ENCODE measurements around the gene MAMLD1.

MAMLD1 gene, protein sequence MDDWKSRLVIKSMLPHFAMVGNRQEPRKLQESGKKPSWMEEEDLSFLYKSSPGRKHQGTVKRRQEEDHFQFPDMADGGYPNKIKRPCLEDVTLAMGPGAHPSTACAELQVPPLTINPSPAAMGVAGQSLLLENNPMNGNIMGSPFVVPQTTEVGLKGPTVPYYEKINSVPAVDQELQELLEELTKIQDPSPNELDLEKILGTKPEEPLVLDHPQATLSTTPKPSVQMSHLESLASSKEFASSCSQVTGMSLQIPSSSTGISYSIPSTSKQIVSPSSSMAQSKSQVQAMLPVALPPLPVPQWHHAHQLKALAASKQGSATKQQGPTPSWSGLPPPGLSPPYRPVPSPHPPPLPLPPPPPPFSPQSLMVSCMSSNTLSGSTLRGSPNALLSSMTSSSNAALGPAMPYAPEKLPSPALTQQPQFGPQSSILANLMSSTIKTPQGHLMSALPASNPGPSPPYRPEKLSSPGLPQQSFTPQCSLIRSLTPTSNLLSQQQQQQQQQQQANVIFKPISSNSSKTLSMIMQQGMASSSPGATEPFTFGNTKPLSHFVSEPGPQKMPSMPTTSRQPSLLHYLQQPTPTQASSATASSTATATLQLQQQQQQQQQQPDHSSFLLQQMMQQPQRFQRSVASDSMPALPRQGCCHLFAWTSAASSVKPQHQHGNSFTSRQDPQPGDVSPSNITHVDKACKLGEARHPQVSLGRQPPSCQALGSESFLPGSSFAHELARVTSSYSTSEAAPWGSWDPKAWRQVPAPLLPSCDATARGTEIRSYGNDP

GRCh38 chrX:150362599-150363481 lies at the start of gene MAMLD1:
MAMLD1 (plus strand) TSS chrX:150363317; CDS start chrX:150445517, 82,200 bp downstream.
- Mint-ChIP-seq H3K36me3 (no peaks in the 10 kb centered on the region), H3K27ac (peak within 1 kb of the TSS; percentile 10), H3K4me1 (peaks cover 25% of the 10 kb centered on the region), H3K27me3 (peaks cover 18% of the 10 kb centered on the region), H3K4me3 (peak within 1 kb of the TSS; percentile 85), H3K9me3 (no peaks in the 10 kb centered on the region)

GRCh38 chrX:150313514-150313913 lies 49.6 kb upstream of the MAMLD1 start:
- Mint-ChIP-seq H3K9me3 (no peaks in the 10 kb centered on the region), H3K4me3 (no peak overlapping the region), H3K36me3 (no peaks in the 10 kb centered on the region), H3K4me1 (no peaks in the 10 kb centered on the region), H3K27ac (no peak overlapping the region), H3K27me3 (no peaks in the 10 kb centered on the region)

DNA sequence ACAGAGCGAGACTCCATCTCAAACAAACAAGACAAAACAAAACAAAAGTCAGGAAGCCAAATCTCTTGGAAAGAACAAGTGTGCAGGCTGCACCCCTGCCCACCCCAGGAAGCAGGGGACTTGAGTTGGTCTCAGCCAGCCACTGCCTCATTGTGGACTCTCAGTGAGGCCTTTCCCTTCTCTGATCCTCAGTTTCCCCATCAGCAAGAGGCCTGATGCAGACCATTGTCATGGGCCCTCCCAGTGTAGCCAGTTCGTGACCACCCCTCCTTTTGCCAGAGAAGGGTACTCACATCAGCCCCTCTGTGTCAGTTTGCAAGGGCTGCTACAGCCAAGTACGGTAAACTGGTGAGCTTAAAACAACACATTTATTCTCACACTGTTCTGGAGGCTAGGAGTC lies 48.9 kb upstream of the MAMLD1 start:
- no peak overlapping the region for H3K4me3 Mint-ChIP-seq
- no peaks in the 10 kb centered on the region for H3K27me3 Mint-ChIP-seq

DNA sequence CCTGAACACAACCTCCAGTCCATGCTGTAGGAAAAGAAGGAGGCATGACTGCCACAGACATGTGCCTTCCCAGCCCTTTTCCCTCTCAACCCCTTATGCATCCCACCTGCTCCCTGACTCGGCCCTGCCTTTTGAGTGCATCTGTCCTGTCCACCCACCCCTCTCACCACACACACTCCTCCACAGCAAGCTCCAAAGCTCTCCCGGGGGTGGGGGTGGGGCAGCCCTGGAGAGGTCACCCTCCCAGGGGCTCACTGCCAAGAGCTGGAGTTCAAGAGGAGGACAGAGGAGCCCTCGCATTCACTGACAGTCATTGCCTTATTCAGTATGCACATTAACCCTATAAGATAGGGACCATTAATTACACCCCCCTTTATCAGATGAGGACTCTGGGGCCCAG lies 46.6 kb upstream of the MAMLD1 start:
- Mint-ChIP-seq H3K4me1 (no peaks in the 10 kb centered on the region), H3K36me3 (no peaks in the 10 kb centered on the region), H3K4me3 (no peak overlapping the region), H3K9me3 (no peaks in the 10 kb centered on the region), H3K27ac (no peak overlapping the region), H3K27me3 (no peaks in the 10 kb centered on the region)

More for the DNA sequence above, 48.9 kb upstream of the MAMLD1 start:
- Mint-ChIP-seq H3K4me1 (no peaks in the 10 kb centered on the region), H3K36me3 (no peaks in the 10 kb centered on the region), H3K27ac (no peak overlapping the region), H3K9me3 (no peaks in the 10 kb centered on the region)

GRCh38 chrX:150323020-150323419 lies 40.1 kb upstream of the MAMLD1 start:
- Mint-ChIP-seq H3K27ac (no peak overlapping the region), H3K36me3 (no peaks in the 10 kb centered on the region), H3K27me3 (no peaks in the 10 kb centered on the region), H3K9me3 (no peaks in the 10 kb centered on the region), H3K4me3 (no peak overlapping the region), H3K4me1 (no peaks in the 10 kb centered on the region)

- Mint-ChIP-seq H3K9me3 (no peaks in the 10 kb centered on the region), H3K27me3 (no peaks in the 10 kb centered on the region), H3K27ac (no peak overlapping the region), H3K36me3 (no peaks in the 10 kb centered on the region), H3K4me1 (no peaks in the 10 kb centered on the region), H3K4me3 (no peak overlapping the region)
These were observed 38.9 kb upstream of the MAMLD1 start for GRCh38 chrX:150324035-150324728.

- H3K27me3 Mint-ChIP-seq, result no peaks in the 10 kb centered on the region
- H3K27ac Mint-ChIP-seq, result no peak overlapping the region
- no peak overlapping the region for H3K4me3 Mint-ChIP-seq
- no peaks in the 10 kb centered on the region for H3K36me3 Mint-ChIP-seq
- no peaks in the 10 kb centered on the region for H3K9me3 Mint-ChIP-seq
- no peaks in the 10 kb centered on the region for H3K4me1 Mint-ChIP-seq
These were observed 38.2 kb upstream of the MAMLD1 start for GRCh38 chrX:150324919-150325318.

- no peaks in the 10 kb centered on the region for H3K4me1 Mint-ChIP-seq
- no peak overlapping the region for H3K27ac Mint-ChIP-seq
- no peaks in the 10 kb centered on the region for H3K36me3 Mint-ChIP-seq
- H3K27me3 Mint-ChIP-seq, result no peaks in the 10 kb centered on the region
- no peaks in the 10 kb centered on the region for H3K9me3 Mint-ChIP-seq
- no peak overlapping the region for H3K4me3 Mint-ChIP-seq
These were observed 36.4 kb upstream of the MAMLD1 start for GRCh38 chrX:150326541-150327247.

GRCh38 chrX:150329282-150329681 lies 33.8 kb upstream of the MAMLD1 start:
- Mint-ChIP-seq H3K27ac (no peak overlapping the region), H3K4me1 (peaks cover 9% of the 10 kb centered on the region), H3K36me3 (no peaks in the 10 kb centered on the region), H3K9me3 (no peaks in the 10 kb centered on the region), H3K27me3 (no peaks in the 10 kb centered on the region), H3K4me3 (no peak overlapping the region)

DNA sequence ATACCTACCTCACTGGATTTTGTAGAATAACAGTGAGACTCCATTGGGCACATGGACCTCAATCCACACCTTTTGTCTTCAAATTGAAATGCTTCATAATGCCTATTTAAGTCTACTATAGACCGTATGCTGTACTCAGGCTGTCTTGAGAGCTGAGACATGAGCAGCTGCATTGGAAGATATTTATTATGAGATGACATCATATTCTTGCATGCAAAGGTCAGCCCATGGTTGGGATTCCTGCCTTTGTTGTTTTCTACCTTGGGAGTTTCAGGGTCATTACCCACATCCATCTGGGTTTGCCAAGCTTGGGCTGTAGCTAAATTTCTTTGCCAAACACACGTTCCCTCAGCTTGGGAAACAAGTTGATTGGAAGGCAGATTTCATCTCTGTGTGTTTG lies 33.2 kb upstream of the MAMLD1 start:
- Mint-ChIP-seq H3K27ac (no peak overlapping the region), H3K36me3 (no peaks in the 10 kb centered on the region), H3K27me3 (no peaks in the 10 kb centered on the region), H3K9me3 (no peaks in the 10 kb centered on the region), H3K4me3 (no peak overlapping the region), H3K4me1 (peaks cover 9% of the 10 kb centered on the region)

- Mint-ChIP-seq H3K27ac (no peak overlapping the region), H3K4me1 (peaks cover 9% of the 10 kb centered on the region), H3K36me3 (no peaks in the 10 kb centered on the region), H3K4me3 (no peak overlapping the region), H3K27me3 (no peaks in the 10 kb centered on the region), H3K9me3 (no peaks in the 10 kb centered on the region)
These were observed 31.1 kb upstream of the MAMLD1 start for GRCh38 chrX:150332023-150332422.

GRCh38 chrX:150334100-150334499 lies 29.0 kb upstream of the MAMLD1 start:
- Mint-ChIP-seq H3K9me3 (no peaks in the 10 kb centered on the region), H3K36me3 (no peaks in the 10 kb centered on the region), H3K4me1 (peaks cover 9% of the 10 kb centered on the region), H3K4me3 (no peak overlapping the region), H3K27ac (no peak overlapping the region), H3K27me3 (no peaks in the 10 kb centered on the region)

DNA sequence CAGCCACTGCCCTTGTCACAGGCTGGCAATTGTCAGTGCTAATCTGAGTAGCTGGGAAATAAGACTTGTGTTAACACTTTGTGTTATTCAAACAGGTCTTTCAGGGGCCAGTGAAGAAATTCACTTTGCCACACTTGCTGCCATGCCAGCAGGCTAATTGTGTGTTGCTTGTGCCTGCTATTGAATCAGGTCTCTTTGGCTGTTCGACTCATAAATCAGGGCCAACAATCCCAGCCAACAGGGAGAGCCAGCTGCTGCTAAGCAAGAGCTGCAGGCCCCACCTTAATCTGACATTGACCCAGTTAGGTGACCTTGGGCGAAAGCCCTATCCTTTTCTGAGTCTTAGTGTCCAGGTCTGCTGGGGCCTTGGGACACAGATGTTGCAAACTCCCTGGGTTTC lies 28.1 kb upstream of the MAMLD1 start:
- H3K9me3 Mint-ChIP-seq, result no peaks in the 10 kb centered on the region
- no peak overlapping the region for H3K27ac Mint-ChIP-seq
- H3K4me1 Mint-ChIP-seq, result peaks cover 9% of the 10 kb centered on the region

DNA sequence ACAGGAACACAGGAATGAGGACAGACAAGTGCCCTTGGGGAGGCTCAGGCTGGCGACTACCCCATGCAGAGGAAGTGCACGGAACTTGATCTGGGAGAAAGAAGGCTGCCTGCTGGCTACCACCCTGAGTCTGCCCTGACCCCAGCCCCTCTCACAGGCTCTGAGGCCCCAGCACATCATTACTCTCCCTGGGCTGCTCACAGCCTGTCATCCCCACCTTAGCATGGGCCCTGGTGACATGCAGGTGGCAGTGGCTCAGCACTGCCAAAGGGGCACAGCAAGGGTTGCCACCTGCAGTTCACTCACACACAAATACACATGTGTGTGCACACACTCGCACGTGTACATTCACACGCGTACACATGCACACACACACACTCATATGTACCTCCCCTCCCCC lies 26.1 kb upstream of the MAMLD1 start:
- Mint-ChIP-seq H3K4me3 (no peak overlapping the region), H3K27ac (no peak overlapping the region), H3K27me3 (no peaks in the 10 kb centered on the region), H3K36me3 (no peaks in the 10 kb centered on the region), H3K4me1 (peaks cover 9% of the 10 kb centered on the region), H3K9me3 (no peaks in the 10 kb centered on the region)

More for the DNA sequence above, 28.1 kb upstream of the MAMLD1 start:
- Mint-ChIP-seq H3K4me3 (no peak overlapping the region), H3K27me3 (no peaks in the 10 kb centered on the region), H3K36me3 (no peaks in the 10 kb centered on the region)
